CD4-positive, alpha-beta T cell treated with Interleukin-10 for 1 hour (primary cell): ENCODE measurements around the gene RARB.

Experiments
- DNase-seq: peaks from one replicate; pipeline ENCODE4 v3.0.0-alpha.2; 2020

The RARB gene

GRCh38 chr3:25619382-25619781 is 191.3 kb downstream of the RARB start:
- no peak for DNase-seq

GRCh38 chr3:25620493-25620892 is 192.4 kb downstream of the RARB start:
- no peak for DNase-seq

GRCh38 chr3:25621087-25621486 is 193.0 kb downstream of the RARB start:
- no peak for DNase-seq

GRCh38 chr3:25631989-25632388 is 203.9 kb downstream of the RARB start:
- DNase-seq = no peak

- no peak for DNase-seq
Observed at GRCh38 chr3:25633919-25634318, 205.9 kb downstream of the RARB start.

GRCh38 chr3:25635038-25635437 is 207.0 kb downstream of the RARB start:
- no peak for DNase-seq
